OCI-LY1 (cell line): ENCODE measurements around the gene C8A.

Source experiments
- H2AFZ ChIP-seq: fragments of 200-600 bp; sonication (generic), shearing (Covaris generic); 2 replicates; pipeline ENCODE4 v1.6.0; 2014; ENCODE audit warnings: antibody characterized with exemption, mild to moderate bottlenecking, low read length
- H3F3A ChIP-seq: fragments of 200-600 bp; sonication (generic), shearing (Covaris generic); 2 replicates; pipeline ENCODE4 v1.6.0; 2014; ENCODE audit warnings: mild to moderate bottlenecking, antibody characterized with exemption, low read length, moderate library complexity; ENCODE audit not compliant: insufficient read depth
- H3K27ac ChIP-seq: fragments of 200-600 bp; sonication (generic); 2 replicates; pipeline ENCODE4 v1.5.1; 2014; ENCODE audit warnings: low read length, mixed run types, mild to moderate bottlenecking, low read depth; ENCODE audit not compliant: poor library complexity, severe bottlenecking
- H3K27me3 ChIP-seq: fragments of 200-600 bp; sonication (generic); 2 replicates; pipeline ENCODE4 v1.6.0; 2014; ENCODE audit warnings: antibody characterized with exemption, mild to moderate bottlenecking, low read length, moderate library complexity; ENCODE audit not compliant: insufficient read depth
- H3K36me3 ChIP-seq: fragments of 200-600 bp; sonication (generic); 2 replicates; pipeline ENCODE4 v1.6.1; 2014; ENCODE audit warnings: mild to moderate bottlenecking, antibody characterized with exemption, low read length, moderate library complexity, mixed read lengths; ENCODE audit not compliant: insufficient read depth
- H3K4me1 ChIP-seq: fragments of 200-600 bp; sonication (generic); 2 replicates; pipeline ENCODE4 v1.5.1; 2014; ENCODE audit warnings: mild to moderate bottlenecking, low read length, moderate library complexity; ENCODE audit not compliant: insufficient read depth, severe bottlenecking
- H3K4me2 ChIP-seq: fragments of 200-600 bp; sonication (generic), shearing (Covaris generic); 2 replicates; pipeline ENCODE4 v1.6.1; 2014; ENCODE audit warnings: low read length
- H3K4me3 ChIP-seq: fragments of 200-600 bp; sonication (generic); 2 replicates; pipeline ENCODE4 v1.5.1; 2014; ENCODE audit warnings: low read length, low read depth, mild to moderate bottlenecking, mixed read lengths; ENCODE audit not compliant: poor library complexity, severe bottlenecking
- H3K79me2 ChIP-seq: fragments of 200-600 bp; shearing (Covaris generic); 2 replicates; pipeline ENCODE4 v1.6.1; 2016; ENCODE audit warnings: mixed run types, low read length, mixed read lengths; ENCODE audit not compliant: insufficient read depth
- H3K9ac ChIP-seq: fragments of 200-600 bp; sonication (generic), shearing (Covaris generic); 2 replicates; pipeline ENCODE4 v1.6.1; 2014; ENCODE audit warnings: mild to moderate bottlenecking, low read length, mixed read lengths
- H3K9me2 ChIP-seq: fragments of 200-600 bp; sonication (generic), shearing (Covaris generic); 2 replicates; pipeline ENCODE4 v1.6.1; 2014; ENCODE audit warnings: low read depth, mild to moderate bottlenecking, low read length, mixed read lengths
- H3K9me3 ChIP-seq: fragments of 200-600 bp; shearing (Covaris generic); 2 replicates; pipeline ENCODE4 v1.6.1; 2014; ENCODE audit warnings: low read length, mixed read lengths
- H4K20me1 ChIP-seq: fragments of 200-600 bp; sonication (generic), shearing (Covaris generic); 2 replicates; pipeline ENCODE4 v1.6.0; 2016; ENCODE audit warnings: mild to moderate bottlenecking, low read length; ENCODE audit not compliant: insufficient read depth
- EZH2 ChIP-seq: fragments of 200-600 bp; sonication (generic), shearing (Covaris generic); IDR thresholded peaks from 2 replicates; pipeline ENCODE4 v1.8.0; 2017; ENCODE audit warnings: borderline replicate concordance, mixed run types, mild to moderate bottlenecking, antibody characterized with exemption, low read length, moderate library complexity, mixed read lengths
- TF ChIP-seq, protein P1 (sequence below): fragments of 200-600 bp; sonication (generic), shearing (Covaris generic); IDR thresholded peaks from 2 replicates; pipeline ENCODE4 v1.5.1; 2017; ENCODE audit warnings: mild to moderate bottlenecking, antibody characterized with exemption, low read length, moderate library complexity, mixed read lengths

The C8A gene

GRCh38 chr1:56903778-56904177 lies 49.2 kb downstream of the C8A start:
- Histone ChIP-seq H3K27ac (no peak overlapping the region), H2AFZ (no peak overlapping the region), H4K20me1 (no peaks in the 10 kb centered on the region), H3K9ac (no peak overlapping the region), H3K4me3 (no peak overlapping the region), H3K9me2 (no peaks in the 10 kb centered on the region), H3K79me2 (no peaks in the 10 kb centered on the region), H3F3A (no peaks in the 10 kb centered on the region), H3K36me3 (no peaks in the 10 kb centered on the region), H3K4me2 (no peak overlapping the region), H3K4me1 (no peaks in the 10 kb centered on the region), H3K27me3 (no peaks in the 10 kb centered on the region), H3K9me3 (no peaks in the 10 kb centered on the region)
- TF ChIP-seq, protein P1, sequence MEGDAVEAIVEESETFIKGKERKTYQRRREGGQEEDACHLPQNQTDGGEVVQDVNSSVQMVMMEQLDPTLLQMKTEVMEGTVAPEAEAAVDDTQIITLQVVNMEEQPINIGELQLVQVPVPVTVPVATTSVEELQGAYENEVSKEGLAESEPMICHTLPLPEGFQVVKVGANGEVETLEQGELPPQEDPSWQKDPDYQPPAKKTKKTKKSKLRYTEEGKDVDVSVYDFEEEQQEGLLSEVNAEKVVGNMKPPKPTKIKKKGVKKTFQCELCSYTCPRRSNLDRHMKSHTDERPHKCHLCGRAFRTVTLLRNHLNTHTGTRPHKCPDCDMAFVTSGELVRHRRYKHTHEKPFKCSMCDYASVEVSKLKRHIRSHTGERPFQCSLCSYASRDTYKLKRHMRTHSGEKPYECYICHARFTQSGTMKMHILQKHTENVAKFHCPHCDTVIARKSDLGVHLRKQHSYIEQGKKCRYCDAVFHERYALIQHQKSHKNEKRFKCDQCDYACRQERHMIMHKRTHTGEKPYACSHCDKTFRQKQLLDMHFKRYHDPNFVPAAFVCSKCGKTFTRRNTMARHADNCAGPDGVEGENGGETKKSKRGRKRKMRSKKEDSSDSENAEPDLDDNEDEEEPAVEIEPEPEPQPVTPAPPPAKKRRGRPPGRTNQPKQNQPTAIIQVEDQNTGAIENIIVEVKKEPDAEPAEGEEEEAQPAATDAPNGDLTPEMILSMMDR: no peak
- TF ChIP-seq EZH2: no peak

- H3K9me3 ChIP-seq: no peaks in the 10 kb centered on the region
- no peak overlapping the region for H3K4me2 ChIP-seq
- no peaks in the 10 kb centered on the region for H3K4me1 ChIP-seq
- H3K9me2 ChIP-seq: no peaks in the 10 kb centered on the region
- no peaks in the 10 kb centered on the region for H4K20me1 ChIP-seq
- no peaks in the 10 kb centered on the region for H3K79me2 ChIP-seq
- H3F3A ChIP-seq: no peaks in the 10 kb centered on the region
- H3K27me3 ChIP-seq: no peaks in the 10 kb centered on the region
- H3K36me3 ChIP-seq: no peaks in the 10 kb centered on the region
- TF ChIP-seq, protein P1: no peak
- TF ChIP-seq EZH2: no peak
- H3K9ac ChIP-seq: no peak overlapping the region
- H3K27ac ChIP-seq: no peak overlapping the region
- H3K4me3 ChIP-seq: no peak overlapping the region
- H2AFZ ChIP-seq: no peak overlapping the region
Observed at GRCh38 chr1:56904663-56905397, 50.2 kb downstream of the C8A start.

GRCh38 chr1:56905667-56906066 lies 51.1 kb downstream of the C8A start:
- no peaks in the 10 kb centered on the region for H3F3A ChIP-seq
- H2AFZ ChIP-seq: no peak overlapping the region
- H3K9me2 ChIP-seq: no peaks in the 10 kb centered on the region
- no peaks in the 10 kb centered on the region for H3K27me3 ChIP-seq
- H3K9me3 ChIP-seq: no peaks in the 10 kb centered on the region
- no peaks in the 10 kb centered on the region for H4K20me1 ChIP-seq
- no peak overlapping the region for H3K9ac ChIP-seq
- H3K4me2 ChIP-seq: no peak overlapping the region
- H3K79me2 ChIP-seq: no peaks in the 10 kb centered on the region
- no peaks in the 10 kb centered on the region for H3K36me3 ChIP-seq
- H3K27ac ChIP-seq: no peak overlapping the region
- no peak overlapping the region for H3K4me3 ChIP-seq
- TF ChIP-seq EZH2: no peak
- TF ChIP-seq, protein P1: no peak
- no peaks in the 10 kb centered on the region for H3K4me1 ChIP-seq
